GM19023 (cell line): ENCODE results near the gene BBS1.
"Not testable (repeated sequence)": the region's sequence is repeated elsewhere in the genome, so short reads cannot be mapped to it uniquely, and the experiment has no call there.

ENCODE experiments used
- ATAC-seq: cut with Tn5 transposase; IDR thresholded peaks from one replicate; pipeline ENCODE4 v1.9.1; 2021; ENCODE audit warnings: mild to moderate bottlenecking, moderate library complexity; ENCODE audit not compliant: unreplicated experiment

BBS1 gene

GRCh38 chr11:66523611-66524010 lies 13.2 kb downstream of the BBS1 start:
- no peak for ATAC-seq

- ATAC-seq = no peak
Observed at GRCh38 chr11:66524304-66525040, 14.0 kb downstream of the BBS1 start.

- no peak for ATAC-seq
Observed at GRCh38 chr11:66529069-66529468, 18.6 kb downstream of the BBS1 start.

GRCh38 chr11:66529655-66530054 lies 19.2 kb downstream of the BBS1 start:
- no peak for ATAC-seq

GRCh38 chr11:66530927-66531709 lies 20.7 kb downstream of the BBS1 start:
- ATAC-seq = no peak

- ATAC-seq = no peak
Observed at GRCh38 chr11:66531841-66532240, 21.4 kb downstream of the BBS1 start.

GRCh38 chr11:66532784-66533183 lies 22.3 kb downstream of the BBS1 start:
- no peak for ATAC-seq

GRCh38 chr11:66539170-66539869 lies 28.9 kb downstream of the BBS1 start:
- ATAC-seq = no peak

- ATAC-seq = no peak
Observed at GRCh38 chr11:66539870-66540213, 29.4 kb downstream of the BBS1 start.

- ATAC-seq = not testable (repeated sequence)
Observed at GRCh38 chr11:66540598-66540997, 30.2 kb downstream of the BBS1 start.

GRCh38 chr11:66541892-66542291 lies 31.5 kb downstream of the BBS1 start:
- ATAC-seq = no peak

- no peak for ATAC-seq
Observed at GRCh38 chr11:66542362-66542761, 31.9 kb downstream of the BBS1 start.

GRCh38 chr11:66543263-66544107 lies 33.0 kb downstream of the BBS1 start:
- no peak for ATAC-seq

- ATAC-seq = not testable (repeated sequence)
Observed at GRCh38 chr11:66544952-66545351, 34.5 kb downstream of the BBS1 start.

- peak; percentile 83 for ATAC-seq
Observed at GRCh38 chr11:66545701-66546367, 35.4 kb downstream of the BBS1 start, which contains the start of gene ZDHHC24. ZDHHC24 (minus strand) TSS chr11:66546048; CDS start chr11:66546003, 45 bp downstream.

- no peak for ATAC-seq
Observed at GRCh38 chr11:66546368-66546965, 36.0 kb downstream of the BBS1 start, which contains the start of gene ACTN3. ACTN3 (plus strand) TSS chr11:66546903; CDS start chr11:66546938, 35 bp downstream.

GRCh38 chr11:66546966-66547661 lies 36.7 kb downstream of the BBS1 start:
- no peak for ATAC-seq

GRCh38 chr11:66547662-66548009 lies 37.2 kb downstream of the BBS1 start:
- ATAC-seq = no peak

- ATAC-seq = no peak
Observed at GRCh38 chr11:66548041-66548440, 37.6 kb downstream of the BBS1 start.
